ENCODE data around the gene NAT16. TPM values are rescaled to one million over a fixed set of nuclear protein-coding genes. Genes with fewer than 3 reads are reported as not detected.
"Not testable (repeated sequence)": the region's sequence is repeated elsewhere in the genome, so short reads cannot be mapped to it uniquely, and the experiment has no call there.

The NAT16 gene
- total and polyA plus RNA-seq, 2 experiments from 2014 or later = 0.21 to 0.31 TPM

DNA sequence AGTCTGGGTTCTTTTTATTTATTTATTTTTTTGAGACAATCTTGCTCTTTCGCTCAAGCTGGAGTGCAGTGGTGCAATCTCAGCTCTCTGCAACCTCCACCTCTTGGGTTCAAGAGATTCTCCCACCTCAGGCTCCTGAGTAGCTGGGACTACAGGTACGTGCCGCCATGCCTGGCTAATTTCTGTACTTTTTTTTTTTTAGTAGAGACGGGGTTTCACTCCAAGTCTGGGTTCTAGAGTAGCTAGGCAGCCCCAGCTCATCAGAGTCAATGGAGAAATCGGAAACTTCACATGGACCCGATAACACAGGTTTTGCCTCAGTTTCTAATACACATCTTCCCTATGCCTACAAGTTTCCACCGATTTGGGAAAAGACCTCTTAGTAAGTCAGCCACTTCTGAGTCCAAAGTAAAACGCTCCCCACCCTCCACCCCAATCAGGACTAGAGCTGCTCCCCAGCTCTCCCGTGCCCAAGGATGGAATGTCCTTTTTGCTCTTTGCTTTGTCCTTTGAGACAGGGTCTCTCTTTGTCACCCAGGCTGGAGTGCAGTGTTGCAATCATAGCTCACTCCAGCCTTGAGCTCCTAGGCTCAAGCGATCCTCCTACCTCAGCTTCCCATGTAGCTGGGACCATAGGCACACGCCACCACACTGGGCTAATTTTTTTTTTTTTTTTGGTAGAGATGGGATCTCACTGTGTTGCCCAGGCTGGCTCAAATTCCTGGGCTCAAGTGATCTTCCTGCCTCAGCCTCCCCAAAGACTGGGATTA is 57.0 kb downstream of the NAT16 start:
- Histone ChIP-seq H3K79me2 (replicated peaks; ENCODE audit: insufficient read depth) (no peaks in the 10 kb centered on the region), H3K4me2 (peak overlapping the region; percentile 53)
- H3K27ac Mint-ChIP-seq = no peak overlapping the region

GRCh38 chr7:101121991-101122932 is 57.8 kb downstream of the NAT16 start:
- peaks cover 23% of the 10 kb centered on the region for H3K4me1 Mint-ChIP-seq
- Histone ChIP-seq H3K27me3 (ENCODE audit: insufficient read depth) (no peaks in the 10 kb centered on the region), H3K4me3 (no peak overlapping the region), H4K20me1 (replicated peaks; ENCODE audit: insufficient read depth) (no peaks in the 10 kb centered on the region), H3K4me1 (ENCODE audit: insufficient read depth) (peaks cover 32% of the 10 kb centered on the region; the same call in 1 of the 2 replicates), H3K27ac (ENCODE audit: low read depth) (0 out of 2 replicates have a peak overlapping the region, but pooled peaks have one; percentile 64), H3K9me2 (ENCODE audit: insufficient read depth) (no peaks in the 10 kb centered on the region), H3K36me3 (ENCODE audit: insufficient read depth) (no peaks in the 10 kb centered on the region), H3F3A (replicated peaks; ENCODE audit: low read depth) (0 out of 2 replicates have a peak, but pooled peaks cover 10% of the 10 kb centered on the region), H3K79me2 (replicated peaks; ENCODE audit: insufficient read depth) (no peaks in the 10 kb centered on the region), H2AFZ (peak overlapping the region; percentile 89), H3K4me2 (peak overlapping the region; percentile 53)
- H3K36me3 Mint-ChIP-seq (ENCODE audit: low read depth) = peaks cover 10% of the 10 kb centered on the region; the same call in 1 of the 3 replicates
- peaks cover 24% of the 10 kb centered on the region for H3K27me3 Mint-ChIP-seq (ENCODE audit: insufficient read depth, low read depth, poor library complexity)
- DNase-seq (ENCODE audit: low spot score) (peak; percentile 85), ATAC-seq (peak; percentile 64)
- peaks cover 8% of the 10 kb centered on the region for H3K9me3 Mint-ChIP-seq
- H3K4me3 Mint-ChIP-seq = peak overlapping the region; percentile 11; the same call in 1 of the 3 replicates
- TF ChIP-seq CTCF (conservative IDR thresholded peaks at IDR 0.05; ENCODE audit: low read depth in 2 of 2) (no peak), POLR2AphosphoS5 (IDR thresholded peaks at IDR 0.05; ENCODE audit: low read depth) (no peak), CREB1 (CRISPR knock-in tag; IDR thresholded peaks at IDR 0.05; ENCODE audit: low read depth) (0 out of 2 replicates have a peak, but pooled peaks have one; percentile 13), STAT1 (IDR thresholded peaks at IDR 0.05; ENCODE audit: unreplicated experiment) (no peak), NANOG (IDR thresholded peaks at IDR 0.05; ENCODE audit: borderline replicate concordance) (no peak), EZH2phosphoT487 (IDR thresholded peaks at IDR 0.05; ENCODE audit: unreplicated experiment) (no peak), ZNF114 (CRISPR knock-in tag; IDR thresholded peaks at IDR 0.05) (no peak)
- peak overlapping the region; percentile 78; the same call in 1 of the 2 replicates for H3K27ac Mint-ChIP-seq

More for the DNA sequence above, 57.0 kb downstream of the NAT16 start:
- Histone ChIP-seq H3F3A (replicated peaks; ENCODE audit: low read depth) (0 out of 2 replicates have a peak, but pooled peaks cover 10% of the 10 kb centered on the region), H3K27ac (ENCODE audit: low read depth) (0 out of 2 replicates have a peak overlapping the region, but pooled peaks have one; percentile 64), H4K20me1 (replicated peaks; ENCODE audit: insufficient read depth) (no peaks in the 10 kb centered on the region), H3K4me1 (ENCODE audit: insufficient read depth) (peaks cover 39% of the 10 kb centered on the region; the same call in 1 of the 2 replicates), H3K4me3 (no peak overlapping the region), H2AFZ (peak overlapping the region; percentile 89), H3K27me3 (ENCODE audit: insufficient read depth) (no peaks in the 10 kb centered on the region), H3K36me3 (ENCODE audit: insufficient read depth) (no peaks in the 10 kb centered on the region), H3K9me2 (ENCODE audit: insufficient read depth) (no peaks in the 10 kb centered on the region)
- Mint-ChIP-seq H3K4me3 (no peak overlapping the region), H3K36me3 (ENCODE audit: low read depth) (peaks cover 10% of the 10 kb centered on the region; the same call in 1 of the 3 replicates), H3K27me3 (ENCODE audit: insufficient read depth, low read depth, poor library complexity) (peaks cover 24% of the 10 kb centered on the region), H3K9me3 (peaks cover 8% of the 10 kb centered on the region), H3K4me1 (peaks cover 30% of the 10 kb centered on the region)
- ATAC-seq = no peak
- TF ChIP-seq STAT1 (IDR thresholded peaks at IDR 0.05; ENCODE audit: unreplicated experiment) (no peak), REST (IDR thresholded peaks at IDR 0.05; ENCODE audit: unreplicated experiment) (no peak), ZNF331 (CRISPR knock-in tag; IDR thresholded peaks at IDR 0.05; ENCODE audit: low read depth) (no peak), JUNB (IDR thresholded peaks at IDR 0.05; ENCODE audit: unreplicated experiment) (no peak)
- no peak for DNase-seq (ENCODE audit: low spot score)

DNA sequence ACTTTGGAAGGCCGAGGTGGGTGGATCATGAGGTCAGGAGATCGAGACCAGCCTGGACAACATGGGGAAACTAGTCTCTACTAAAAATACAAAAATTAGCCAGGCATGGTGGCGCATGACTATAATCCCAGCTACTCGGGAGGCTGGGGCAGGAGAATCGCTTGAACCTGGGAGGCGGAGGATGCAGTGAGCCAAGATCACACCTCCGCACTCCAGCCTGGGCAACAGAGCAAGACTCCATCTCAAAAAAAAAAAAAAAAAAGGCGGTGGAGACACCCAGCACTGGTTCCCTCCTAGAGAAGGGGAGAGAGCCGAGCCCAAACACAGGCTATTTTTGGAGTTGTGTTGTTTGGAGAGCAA is 58.5 kb downstream of the NAT16 start:
- H3K9me3 Mint-ChIP-seq; H3K9me2 ChIP-seq (ENCODE audit: insufficient read depth); H3K36me3 ChIP-seq (ENCODE audit: insufficient read depth); H3F3A ChIP-seq (replicated peaks; ENCODE audit: low read depth); H3K36me3 Mint-ChIP-seq (ENCODE audit: low read depth); H3K4me3 ChIP-seq; ATAC-seq; H4K20me1 ChIP-seq (replicated peaks; ENCODE audit: insufficient read depth); H3K27me3 ChIP-seq (ENCODE audit: insufficient read depth); DNase-seq (ENCODE audit: low spot score); H3K27ac ChIP-seq (ENCODE audit: low read depth); H3K79me2 ChIP-seq (replicated peaks; ENCODE audit: insufficient read depth); H3K27ac Mint-ChIP-seq; H3K4me3 Mint-ChIP-seq: not testable (repeated sequence)
- Mint-ChIP-seq H3K4me1 (peaks cover 17% of the 10 kb centered on the region), H3K27me3 (ENCODE audit: insufficient read depth, low read depth, poor library complexity) (peaks cover 21% of the 10 kb centered on the region)
- peak overlapping the region; percentile 53; the same call in 1 of the 2 replicates for H3K4me2 ChIP-seq
- H2AFZ ChIP-seq = peak overlapping the region; percentile 89; the same call in 1 of the 2 replicates
- H3K4me1 ChIP-seq (ENCODE audit: insufficient read depth) = peaks cover 26% of the 10 kb centered on the region; the same call in 1 of the 2 replicates
